K562 (cell line): ENCODE measurements around the gene UQCC5. TPM values are rescaled to one million over a fixed set of nuclear protein-coding genes. Genes with fewer than 3 reads are reported as not detected.

Experiments
- ARNT ChIP-seq, 2 experiments: fragments of 450-650 bp; IDR thresholded peaks; 2 replicates each; pipeline ENCODE4 v1.6.1; 2016; ENCODE audit warnings: mild to moderate bottlenecking in 1 of 2
- CBFA2T2 ChIP-seq: fragments of 450-650 bp; conservative IDR thresholded peaks from 2 replicates; pipeline ENCODE4 v1.6.1; 2017; ENCODE audit warnings: mild to moderate bottlenecking
- CEBPG ChIP-seq, 3 experiments: fragments of 200-800 bp in 1 of 3; sonication (Bioruptor generic) in 1 of 3; sonication (generic) in 1 of 3; formaldehyde crosslinking in 1 of 3; IDR thresholded peaks in 2 of 3; conservative IDR thresholded peaks in 1 of 3; 2 replicates each; pipeline versions ENCODE4 v1.6.1 to v1.8.0; 2016 to 2022; ENCODE audit warnings: missing compliant biosample characterization in 2 of 3, missing genetic modification characterization in 2 of 3, mild to moderate bottlenecking in 1 of 3, missing genetic modification reagents in 1 of 3
- GATAD2A ChIP-seq: fragments of 450-650 bp; IDR thresholded peaks from 2 replicates; pipeline ENCODE4 v1.6.1; 2017
- KDM4B ChIP-seq, 2 experiments: fragments of 450-650 bp in 1 of 2; sonication (generic) in 1 of 2; IDR thresholded peaks; 2 replicates each; pipeline ENCODE4 v1.6.1; 2016 to 2017; ENCODE audit warnings: borderline replicate concordance in 2 of 2, antibody characterized with exemption in 1 of 2, low read depth in 1 of 2, mild to moderate bottlenecking in 1 of 2
- KLF6 ChIP-seq: fragments of 250-450 bp; sonication (Bioruptor Pico); IDR thresholded peaks from 2 replicates; pipeline ENCODE4 v1.4.0; 2020; ENCODE audit warnings: mild to moderate bottlenecking, moderate library complexity, borderline replicate concordance
- MECOM ChIP-seq: fragments of 250-450 bp; sonication (Bioruptor Pico); IDR thresholded peaks from 2 replicates; pipeline ENCODE4 v1.8.0; 2022; ENCODE audit warnings: inconsistent platforms
- NCOA1 ChIP-seq: fragments of 450-650 bp; IDR thresholded peaks from 2 replicates; pipeline ENCODE4 v1.6.1; 2016; ENCODE audit warnings: low read depth
- NCOA4 ChIP-seq: fragments of 450-650 bp; IDR thresholded peaks from 2 replicates; pipeline ENCODE4 v1.6.1; 2018; ENCODE audit warnings: mild to moderate bottlenecking; ENCODE audit not compliant: partially characterized antibody
- PHB2 ChIP-seq: fragments of 450-650 bp; IDR thresholded peaks from 2 replicates; pipeline ENCODE4 v1.6.1; 2017; ENCODE audit warnings: low read depth
- SMAD1 ChIP-seq: fragments of 150-350 bp; IDR thresholded peaks from 2 replicates; pipeline ENCODE4 v1.6.1; 2014; ENCODE audit warnings: low read length, low read depth; ENCODE audit not compliant: partially characterized antibody
- TBP ChIP-seq: optimal IDR thresholded peaks from 2 replicates; pipeline ENCODE3; 2011; ENCODE audit warnings: low read depth, low read length, improper control_type of control experiment
- TEAD2 ChIP-seq: fragments of 450-650 bp; IDR thresholded peaks from 2 replicates; pipeline ENCODE4 v1.6.1; 2016; ENCODE audit warnings: missing genetic modification characterization, control low read depth, missing compliant biosample characterization
- TRIM28 ChIP-seq: fragments of 450-650 bp; IDR thresholded peaks from 2 replicates; pipeline ENCODE4 v1.6.1; 2017
- ZNF212 ChIP-seq: fragments of 450-650 bp; formaldehyde crosslinking; IDR thresholded peaks from 2 replicates; pipeline ENCODE4 v1.4.0; 2020; ENCODE audit warnings: mild to moderate bottlenecking
- ZNF41 ChIP-seq: fragments of 250-450 bp; sonication (Bioruptor Pico); conservative IDR thresholded peaks from 2 replicates; pipeline ENCODE4 v1.4.0; 2020; ENCODE audit warnings: mild to moderate bottlenecking
- ZNF583 ChIP-seq: fragments of 250-450 bp; sonication (Bioruptor Pico); IDR thresholded peaks from 2 replicates; pipeline ENCODE4 v1.4.0; 2020
- polyA plus RNA-seq, 8 experiments: library from polyadenylated mRNA; depleted of rRNA in 4 of 8; stranded (reverse) in 5 of 8; unstranded in 3 of 8; fragments of >200 nt; fragmentation: Nextera tagmentation in 2 of 8; fragmentation: Illumina TruSeq in 1 of 8; extraction: Ambion mirVana in 2 of 8; extraction: Trizol in 1 of 8; gene quantifications; 2 replicates each; pipeline versions ENCODE4 v1.2.1 to v1.2.3, GENCODE V29; 2011 to 2014; ENCODE audit warnings: inconsistent platforms in 1 of 8, missing spikeins in 1 of 8
- total RNA-seq, 7 experiments: library from RNA; depleted of rRNA in 6 of 7; stranded (reverse); fragments of >200 nt in 6 of 7; fragmentation: Illumina TruSeq in 2 of 7; extraction: Trizol in 2 of 7; gene quantifications; 2 replicates each; pipeline versions ENCODE4 v1.2.1 to v1.2.3, GENCODE V29; 2011 to 2021; ENCODE audit warnings: low replicate concordance in 1 of 7
- TF ChIP-seq, protein P1 (sequence below): fragments of 450-650 bp; IDR thresholded peaks from 2 replicates; pipeline ENCODE4 v1.7.1; 2018; ENCODE audit warnings: mild to moderate bottlenecking, low read depth; ENCODE audit not compliant: partially characterized antibody
- TF ChIP-seq, protein P2 (sequence below): fragments of 450-650 bp; formaldehyde crosslinking; IDR thresholded peaks from 2 replicates; pipeline ENCODE4 v1.4.0; 2020; ENCODE audit warnings: mild to moderate bottlenecking, moderate library complexity
- TF ChIP-seq, protein P3 (sequence below): fragments of 450-650 bp; IDR thresholded peaks from 2 replicates; pipeline ENCODE4 v1.6.1; 2017; ENCODE audit warnings: mild to moderate bottlenecking, moderate library complexity
- TF ChIP-seq, protein P4 (sequence below), 2 experiments: fragments of 200-800 bp in 1 of 2; sonication (Bioruptor generic) in 1 of 2; sonication (generic) in 1 of 2; formaldehyde crosslinking in 1 of 2; IDR thresholded peaks in 1 of 2; conservative IDR thresholded peaks in 1 of 2; 2 replicates each; pipeline versions ENCODE4 v1.5.0 to v1.6.1; 2016 to 2020; ENCODE audit warnings: missing compliant biosample characterization in 1 of 2, missing genetic modification characterization in 1 of 2, missing genetic modification reagents in 1 of 2

The UQCC5 gene
- total and polyA plus RNA-seq, 9 of the 15 experiments (the other 6 are each of a cell fraction or from before 2014, with no cell fraction given) = 10.2 to 55.4 (median 33.8) TPM

DNA sequence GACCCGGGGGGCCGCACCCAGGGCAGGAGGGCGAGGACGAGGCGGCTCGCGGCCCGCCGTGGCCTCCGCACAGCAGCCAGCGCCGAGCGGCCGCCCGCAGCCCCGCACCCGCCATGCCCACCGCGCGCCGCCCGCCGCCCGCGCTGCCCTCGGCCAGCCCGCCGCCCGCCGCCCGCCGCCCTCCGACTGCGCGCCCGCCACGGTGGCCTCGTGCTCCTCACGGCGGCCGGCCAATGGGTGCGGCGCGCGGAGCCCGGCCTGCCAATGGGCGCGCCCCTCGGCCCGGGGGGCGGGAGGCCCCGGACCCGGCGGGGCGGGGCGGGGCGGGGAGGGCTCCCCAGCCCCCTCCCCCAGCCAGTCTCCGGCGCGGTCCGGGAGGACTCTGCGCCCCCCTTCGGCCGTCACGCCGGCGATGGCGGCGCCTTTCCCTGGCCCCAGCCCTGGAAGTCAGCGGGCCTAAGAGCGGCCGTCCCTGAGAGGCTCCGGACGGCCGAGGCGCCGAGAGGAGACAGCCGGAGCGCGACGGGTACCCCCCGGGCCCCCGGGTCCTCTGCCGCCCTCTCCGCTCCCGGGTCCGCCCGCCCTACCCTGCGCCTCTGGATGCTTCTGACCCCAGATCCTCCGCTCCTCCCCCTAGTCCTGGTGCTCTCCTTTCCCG, 2.7 kb upstream of the UQCC5 start, which contains the start of gene NT5DC2 (continued):
- TF ChIP-seq, protein P1, sequence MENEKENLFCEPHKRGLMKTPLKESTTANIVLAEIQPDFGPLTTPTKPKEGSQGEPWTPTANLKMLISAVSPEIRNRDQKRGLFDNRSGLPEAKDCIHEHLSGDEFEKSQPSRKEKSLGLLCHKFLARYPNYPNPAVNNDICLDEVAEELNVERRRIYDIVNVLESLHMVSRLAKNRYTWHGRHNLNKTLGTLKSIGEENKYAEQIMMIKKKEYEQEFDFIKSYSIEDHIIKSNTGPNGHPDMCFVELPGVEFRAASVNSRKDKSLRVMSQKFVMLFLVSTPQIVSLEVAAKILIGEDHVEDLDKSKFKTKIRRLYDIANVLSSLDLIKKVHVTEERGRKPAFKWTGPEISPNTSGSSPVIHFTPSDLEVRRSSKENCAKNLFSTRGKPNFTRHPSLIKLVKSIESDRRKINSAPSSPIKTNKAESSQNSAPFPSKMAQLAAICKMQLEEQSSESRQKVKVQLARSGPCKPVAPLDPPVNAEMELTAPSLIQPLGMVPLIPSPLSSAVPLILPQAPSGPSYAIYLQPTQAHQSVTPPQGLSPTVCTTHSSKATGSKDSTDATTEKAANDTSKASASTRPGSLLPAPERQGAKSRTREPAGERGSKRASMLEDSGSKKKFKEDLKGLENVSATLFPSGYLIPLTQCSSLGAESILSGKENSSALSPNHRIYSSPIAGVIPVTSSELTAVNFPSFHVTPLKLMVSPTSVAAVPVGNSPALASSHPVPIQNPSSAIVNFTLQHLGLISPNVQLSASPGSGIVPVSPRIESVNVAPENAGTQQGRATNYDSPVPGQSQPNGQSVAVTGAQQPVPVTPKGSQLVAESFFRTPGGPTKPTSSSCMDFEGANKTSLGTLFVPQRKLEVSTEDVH = no peak
- no peak for TF ChIP-seq ZNF583
- no peak for TF ChIP-seq GATAD2A
- no peak for TF ChIP-seq MECOM (CRISPR knock-in tag)
- TF ChIP-seq TEAD2 (tag) = no peak
- no peak for TF ChIP-seq CBFA2T2
- TF ChIP-seq SMAD1 = no peak
- no peak for TF ChIP-seq KDM4B (IDR thresholded peaks at IDR 0.05; ENCODE audit: borderline replicate concordance in 2 of 2, low read depth in 1 of 2)
- TF ChIP-seq TRIM28 = no peak
- TF ChIP-seq, protein P2, sequence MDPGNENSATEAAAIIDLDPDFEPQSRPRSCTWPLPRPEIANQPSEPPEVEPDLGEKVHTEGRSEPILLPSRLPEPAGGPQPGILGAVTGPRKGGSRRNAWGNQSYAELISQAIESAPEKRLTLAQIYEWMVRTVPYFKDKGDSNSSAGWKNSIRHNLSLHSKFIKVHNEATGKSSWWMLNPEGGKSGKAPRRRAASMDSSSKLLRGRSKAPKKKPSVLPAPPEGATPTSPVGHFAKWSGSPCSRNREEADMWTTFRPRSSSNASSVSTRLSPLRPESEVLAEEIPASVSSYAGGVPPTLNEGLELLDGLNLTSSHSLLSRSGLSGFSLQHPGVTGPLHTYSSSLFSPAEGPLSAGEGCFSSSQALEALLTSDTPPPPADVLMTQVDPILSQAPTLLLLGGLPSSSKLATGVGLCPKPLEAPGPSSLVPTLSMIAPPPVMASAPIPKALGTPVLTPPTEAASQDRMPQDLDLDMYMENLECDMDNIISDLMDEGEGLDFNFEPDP (CRISPR knock-in tag) = no peak
- TF ChIP-seq ARNT (IDR thresholded peaks at IDR 0.05) = no peak
- no peak for TF ChIP-seq ZNF41 (CRISPR knock-in tag)
- TF ChIP-seq PHB2 = no peak
- TF ChIP-seq KLF6 = no peak
- TF ChIP-seq, protein P3, sequence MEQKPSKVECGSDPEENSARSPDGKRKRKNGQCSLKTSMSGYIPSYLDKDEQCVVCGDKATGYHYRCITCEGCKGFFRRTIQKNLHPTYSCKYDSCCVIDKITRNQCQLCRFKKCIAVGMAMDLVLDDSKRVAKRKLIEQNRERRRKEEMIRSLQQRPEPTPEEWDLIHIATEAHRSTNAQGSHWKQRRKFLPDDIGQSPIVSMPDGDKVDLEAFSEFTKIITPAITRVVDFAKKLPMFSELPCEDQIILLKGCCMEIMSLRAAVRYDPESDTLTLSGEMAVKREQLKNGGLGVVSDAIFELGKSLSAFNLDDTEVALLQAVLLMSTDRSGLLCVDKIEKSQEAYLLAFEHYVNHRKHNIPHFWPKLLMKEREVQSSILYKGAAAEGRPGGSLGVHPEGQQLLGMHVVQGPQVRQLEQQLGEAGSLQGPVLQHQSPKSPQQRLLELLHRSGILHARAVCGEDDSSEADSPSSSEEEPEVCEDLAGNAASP = no peak
- TF ChIP-seq NCOA4 = no peak
- peak; percentile 12 for TF ChIP-seq TBP
- TF ChIP-seq ZNF212 (CRISPR knock-in tag) = no peak
- TF ChIP-seq CEBPG (CRISPR knock-in tag; IDR thresholded peaks at IDR 0.05) = no peak
- no peak for TF ChIP-seq CEBPG (tag; conservative IDR thresholded peaks at IDR 0.05 in 1 of 2, IDR thresholded peaks at IDR 0.05 in 1 of 2)
- TF ChIP-seq, protein P4, sequence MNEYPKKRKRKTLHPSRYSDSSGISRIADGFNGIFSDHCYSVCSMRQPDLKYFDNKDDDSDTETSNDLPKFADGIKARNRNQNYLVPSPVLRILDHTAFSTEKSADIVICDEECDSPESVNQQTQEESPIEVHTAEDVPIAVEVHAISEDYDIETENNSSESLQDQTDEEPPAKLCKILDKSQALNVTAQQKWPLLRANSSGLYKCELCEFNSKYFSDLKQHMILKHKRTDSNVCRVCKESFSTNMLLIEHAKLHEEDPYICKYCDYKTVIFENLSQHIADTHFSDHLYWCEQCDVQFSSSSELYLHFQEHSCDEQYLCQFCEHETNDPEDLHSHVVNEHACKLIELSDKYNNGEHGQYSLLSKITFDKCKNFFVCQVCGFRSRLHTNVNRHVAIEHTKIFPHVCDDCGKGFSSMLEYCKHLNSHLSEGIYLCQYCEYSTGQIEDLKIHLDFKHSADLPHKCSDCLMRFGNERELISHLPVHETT (CRISPR knock-in tag; conservative IDR thresholded peaks at IDR 0.05 in 1 of 2, IDR thresholded peaks at IDR 0.05 in 1 of 2) = no peak
- TF ChIP-seq NCOA1 = no peak
